Measurements from ENCODE around the gene IL17D. TPM values are rescaled to one million over a fixed set of nuclear protein-coding genes. Genes with fewer than 3 reads are reported as not detected.

Gene IL17D
- total RNA-seq, 4 donors from 2014 or later: 0.35 to 3.2 TPM; not detected in 2

DNA sequence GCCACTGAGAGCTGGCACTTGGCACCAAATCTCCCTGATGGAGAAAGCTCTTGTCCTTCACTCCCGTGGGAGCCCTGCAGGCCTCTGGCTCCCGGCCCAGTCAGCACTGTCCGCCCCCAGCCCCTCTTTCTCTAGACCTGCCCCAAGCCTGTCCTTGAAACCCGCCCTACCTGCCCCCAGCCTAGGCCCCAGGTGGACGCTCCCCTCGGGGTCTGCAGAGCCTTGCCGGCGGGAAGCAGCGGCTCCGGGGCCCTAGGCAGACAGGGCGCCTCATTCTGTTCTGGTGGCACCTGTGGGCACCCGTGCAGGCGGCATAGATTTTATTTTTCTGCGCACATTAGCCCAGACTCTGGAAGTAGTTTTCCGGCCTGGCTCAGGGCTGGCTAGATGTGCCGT lies 17.6 kb downstream of the IL17D start:
- Histone ChIP-seq H3K36me3 (no peaks in the 10 kb centered on the region), H3K4me3 (peak overlapping the region; percentile 27 to 61 (median 38)), H3K27ac (no peak overlapping the region), H3K4me1 (peaks cover 8 to 13% (median 10%) of the 10 kb centered on the region in 3 donors), H3K27me3 (peaks cover 0 to 38% (median 0%) of the 10 kb centered on the region in 4 donors), H3K9me3 (no peaks in the 10 kb centered on the region)
- WGBS, 2 donors: 47 to 85% methylated on average over 3 to 5 of the region's 16 CpGs
- TF ChIP-seq, protein P1, sequence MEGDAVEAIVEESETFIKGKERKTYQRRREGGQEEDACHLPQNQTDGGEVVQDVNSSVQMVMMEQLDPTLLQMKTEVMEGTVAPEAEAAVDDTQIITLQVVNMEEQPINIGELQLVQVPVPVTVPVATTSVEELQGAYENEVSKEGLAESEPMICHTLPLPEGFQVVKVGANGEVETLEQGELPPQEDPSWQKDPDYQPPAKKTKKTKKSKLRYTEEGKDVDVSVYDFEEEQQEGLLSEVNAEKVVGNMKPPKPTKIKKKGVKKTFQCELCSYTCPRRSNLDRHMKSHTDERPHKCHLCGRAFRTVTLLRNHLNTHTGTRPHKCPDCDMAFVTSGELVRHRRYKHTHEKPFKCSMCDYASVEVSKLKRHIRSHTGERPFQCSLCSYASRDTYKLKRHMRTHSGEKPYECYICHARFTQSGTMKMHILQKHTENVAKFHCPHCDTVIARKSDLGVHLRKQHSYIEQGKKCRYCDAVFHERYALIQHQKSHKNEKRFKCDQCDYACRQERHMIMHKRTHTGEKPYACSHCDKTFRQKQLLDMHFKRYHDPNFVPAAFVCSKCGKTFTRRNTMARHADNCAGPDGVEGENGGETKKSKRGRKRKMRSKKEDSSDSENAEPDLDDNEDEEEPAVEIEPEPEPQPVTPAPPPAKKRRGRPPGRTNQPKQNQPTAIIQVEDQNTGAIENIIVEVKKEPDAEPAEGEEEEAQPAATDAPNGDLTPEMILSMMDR (IDR thresholded peaks at IDR 0.05): no peak
- no peak for TF ChIP-seq POLR2A (IDR thresholded peaks at IDR 0.05)
- intact Hi-C loops (cut with DNase I): no loop called here
- DNase-seq: no peak

DNA sequence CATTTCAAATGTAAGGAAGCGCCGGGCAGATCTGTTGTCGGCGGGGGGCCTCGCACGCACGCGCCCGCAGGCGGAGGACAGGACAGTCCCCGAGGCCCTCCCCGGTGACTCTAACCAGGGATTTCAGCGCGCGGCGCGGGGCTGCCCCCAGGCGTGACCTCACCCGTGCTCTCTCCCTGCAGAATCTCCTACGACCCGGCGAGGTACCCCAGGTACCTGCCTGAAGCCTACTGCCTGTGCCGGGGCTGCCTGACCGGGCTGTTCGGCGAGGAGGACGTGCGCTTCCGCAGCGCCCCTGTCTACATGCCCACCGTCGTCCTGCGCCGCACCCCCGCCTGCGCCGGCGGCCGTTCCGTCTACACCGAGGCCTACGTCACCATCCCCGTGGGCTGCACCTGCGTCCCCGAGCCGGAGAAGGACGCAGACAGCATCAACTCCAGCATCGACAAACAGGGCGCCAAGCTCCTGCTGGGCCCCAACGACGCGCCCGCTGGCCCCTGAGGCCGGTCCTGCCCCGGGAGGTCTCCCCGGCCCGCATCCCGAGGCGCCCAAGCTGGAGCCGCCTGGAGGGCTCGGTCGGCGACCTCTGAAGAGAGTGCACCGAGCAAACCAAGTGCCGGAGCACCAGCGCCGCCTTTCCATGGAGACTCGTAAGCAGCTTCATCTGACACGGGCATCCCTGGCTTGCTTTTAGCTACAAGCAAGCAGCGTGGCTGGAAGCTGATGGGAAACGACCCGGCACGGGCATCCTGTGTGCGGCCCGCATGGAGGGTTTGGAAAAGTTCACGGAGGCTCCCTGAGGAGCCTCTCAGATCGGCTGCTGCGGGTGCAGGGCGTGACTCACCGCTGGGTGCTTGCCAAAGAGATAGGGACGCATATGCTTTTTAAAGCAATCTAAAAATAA lies 18.2 kb downstream of the IL17D start:
- no peak overlapping the region for H3K27ac ChIP-seq
- WGBS, 2 donors: 5 to 23% methylated on average over 26 to 50 of the region's 81 CpGs
- TF ChIP-seq, protein P1 (IDR thresholded peaks at IDR 0.05): no peak
- no peak for TF ChIP-seq POLR2A (IDR thresholded peaks at IDR 0.05)
- H3K4me1 ChIP-seq: peaks cover 8 to 13% (median 10%) of the 10 kb centered on the region in 3 donors
- H3K27me3 ChIP-seq: peaks cover 0 to 31% (median 0%) of the 10 kb centered on the region in 4 donors
- no peak for DNase-seq
- no peaks in the 10 kb centered on the region for H3K9me3 ChIP-seq
- intact Hi-C loops (cut with DNase I): no loop called here
- H3K36me3 ChIP-seq: no peaks in the 10 kb centered on the region
- peak overlapping the region; percentile 27 to 61 (median 38) for H3K4me3 ChIP-seq

DNA sequence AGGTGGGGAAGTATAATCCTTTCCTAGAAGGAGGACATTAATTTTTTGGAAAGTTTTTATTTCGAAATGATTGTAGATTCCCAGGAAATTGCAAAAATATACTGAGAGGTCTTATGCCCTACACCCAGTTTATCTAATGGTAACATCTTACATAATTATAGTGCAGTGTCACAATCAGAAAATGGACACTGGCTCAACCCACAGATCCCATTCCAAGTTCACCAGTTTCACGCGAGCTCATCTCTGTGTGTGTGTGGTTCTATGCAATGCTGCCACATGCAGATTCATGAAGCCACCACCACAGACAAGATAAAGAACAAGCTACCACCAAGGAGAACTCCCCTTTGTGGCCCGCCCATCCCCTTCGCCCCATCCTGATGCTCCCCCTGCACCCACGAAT lies 24.4 kb downstream of the IL17D start:
- Histone ChIP-seq H3K27ac (no peak overlapping the region), H3K36me3 (peaks cover 0 to 6% (median 0%) of the 10 kb centered on the region in 3 donors), H3K27me3 (no peaks in the 10 kb centered on the region), H3K4me3 (no peak overlapping the region), H3K9me3 (no peaks in the 10 kb centered on the region), H3K4me1 (no peaks in the 10 kb centered on the region)
- WGBS, 2 donors: 67 to 98% methylated on average over 5 to 6 of the region's 6 CpGs
- DNase-seq: no peak
- TF ChIP-seq, protein P1 (IDR thresholded peaks at IDR 0.05): no peak
- no peak for TF ChIP-seq POLR2A (IDR thresholded peaks at IDR 0.05)
- intact Hi-C loops (cut with DNase I): no loop called here

DNA sequence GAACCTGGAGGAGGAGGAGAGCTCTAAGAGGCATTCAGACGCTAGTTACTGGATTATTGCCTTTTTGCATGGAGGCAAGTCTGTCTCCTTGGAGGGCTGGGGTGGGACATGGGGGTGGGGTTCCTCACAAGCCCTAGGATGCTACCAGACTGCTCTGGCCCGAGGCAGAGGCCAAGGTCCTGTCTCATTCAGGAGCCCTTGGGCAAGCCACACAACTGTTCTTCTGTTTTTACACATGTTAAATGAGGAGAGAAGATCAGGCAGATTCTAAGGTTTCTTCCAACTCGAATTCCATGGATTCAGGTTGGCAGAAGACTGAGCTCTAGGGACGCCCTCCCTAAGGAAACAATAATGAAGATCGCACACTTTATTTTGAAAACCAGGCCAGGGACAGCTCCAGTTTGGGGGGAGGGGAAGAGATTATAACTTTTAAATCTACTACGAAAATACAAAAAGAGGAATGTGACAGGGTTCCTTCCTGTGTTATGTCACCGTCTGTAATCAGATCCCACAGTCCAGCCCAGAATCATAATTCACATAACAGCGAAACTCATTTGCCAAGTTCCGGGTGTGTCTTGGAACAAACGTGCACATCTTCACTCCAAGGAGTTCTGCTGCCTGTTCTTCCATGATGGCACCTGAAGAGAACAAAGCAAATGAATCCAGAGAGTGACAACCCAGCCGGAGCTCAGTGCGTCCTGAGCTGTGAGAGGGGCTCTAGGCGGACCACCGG lies 25.2 kb downstream of the IL17D start:
- Histone ChIP-seq H3K4me1 (no peaks in the 10 kb centered on the region), H3K9me3 (no peaks in the 10 kb centered on the region), H3K27me3 (no peaks in the 10 kb centered on the region), H3K4me3 (no peak overlapping the region), H3K27ac (no peak overlapping the region), H3K36me3 (peaks cover 0 to 6% (median 0%) of the 10 kb centered on the region in 3 donors)
- intact Hi-C loops (cut with DNase I): no loop called here
- no peak for DNase-seq
- 65 to 70% methylated on average over 9 to 13 of the region's 14 CpGs for WGBS, 2 donors
- TF ChIP-seq, protein P1 (IDR thresholded peaks at IDR 0.05): no peak
- TF ChIP-seq POLR2A (IDR thresholded peaks at IDR 0.05): no peak
